ENCODE measurements around the gene FBXW9. TPM values are rescaled to one million over a fixed set of nuclear protein-coding genes. Genes with fewer than 3 reads are reported as not detected.
"Not testable (repeated sequence)": the region's sequence is repeated elsewhere in the genome, so short reads cannot be mapped to it uniquely, and the experiment has no call there.

Gene FBXW9
- 6.4 TPM for total RNA-seq

DNA sequence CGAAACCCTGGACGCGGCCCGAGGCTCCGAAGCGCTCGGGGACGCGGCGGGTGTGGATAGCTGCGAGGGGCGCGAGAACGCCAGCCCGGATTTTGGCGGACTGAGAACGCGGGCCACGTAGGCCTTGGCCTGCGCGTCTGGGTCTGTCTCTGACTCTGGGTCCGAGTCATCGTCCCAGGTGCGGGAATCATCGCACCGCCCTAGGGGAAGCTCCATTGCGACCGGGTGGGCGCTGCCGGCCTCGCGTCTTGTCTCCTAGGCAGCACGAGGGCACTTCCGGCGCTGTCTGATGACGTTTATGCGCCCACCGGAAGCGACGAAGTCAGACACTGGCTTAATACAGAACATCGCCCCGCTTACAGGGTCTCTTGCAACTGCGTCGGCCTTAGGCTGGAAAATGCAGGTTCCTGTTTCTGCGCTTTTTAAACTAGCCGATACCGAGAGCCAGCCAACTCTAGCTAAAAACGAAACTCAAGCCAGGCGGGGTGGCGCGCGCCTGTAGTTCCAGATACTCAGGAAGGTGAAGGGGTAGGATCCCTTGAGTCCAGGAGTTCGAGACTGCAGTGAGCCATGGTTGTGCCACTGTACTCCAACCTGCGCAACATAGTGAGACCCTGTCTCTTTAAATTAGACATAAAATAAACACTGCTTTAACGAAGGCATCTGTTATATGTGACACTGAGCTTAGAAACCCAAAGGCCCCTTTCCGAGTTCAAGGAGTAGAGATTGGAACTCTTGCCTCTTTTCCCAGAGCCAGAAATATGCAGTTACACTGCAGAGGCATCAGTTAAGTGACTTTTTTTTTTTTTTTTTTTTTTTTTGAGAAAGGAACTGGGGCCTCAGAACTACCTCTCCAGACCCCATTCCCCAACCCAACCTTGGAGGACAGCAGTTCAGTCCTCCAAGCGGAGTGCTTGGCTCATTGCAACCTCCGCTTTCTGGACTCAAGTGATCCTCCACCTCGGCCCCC is at the start of gene FBXW9:
Gene FBXW9, minus strand, starts transcription at position 266 of the 970 bp plus-strand sequence. Its CDS starts 50 bp downstream, at position 216.
- DNase-seq: peak; percentile 91

DNA sequence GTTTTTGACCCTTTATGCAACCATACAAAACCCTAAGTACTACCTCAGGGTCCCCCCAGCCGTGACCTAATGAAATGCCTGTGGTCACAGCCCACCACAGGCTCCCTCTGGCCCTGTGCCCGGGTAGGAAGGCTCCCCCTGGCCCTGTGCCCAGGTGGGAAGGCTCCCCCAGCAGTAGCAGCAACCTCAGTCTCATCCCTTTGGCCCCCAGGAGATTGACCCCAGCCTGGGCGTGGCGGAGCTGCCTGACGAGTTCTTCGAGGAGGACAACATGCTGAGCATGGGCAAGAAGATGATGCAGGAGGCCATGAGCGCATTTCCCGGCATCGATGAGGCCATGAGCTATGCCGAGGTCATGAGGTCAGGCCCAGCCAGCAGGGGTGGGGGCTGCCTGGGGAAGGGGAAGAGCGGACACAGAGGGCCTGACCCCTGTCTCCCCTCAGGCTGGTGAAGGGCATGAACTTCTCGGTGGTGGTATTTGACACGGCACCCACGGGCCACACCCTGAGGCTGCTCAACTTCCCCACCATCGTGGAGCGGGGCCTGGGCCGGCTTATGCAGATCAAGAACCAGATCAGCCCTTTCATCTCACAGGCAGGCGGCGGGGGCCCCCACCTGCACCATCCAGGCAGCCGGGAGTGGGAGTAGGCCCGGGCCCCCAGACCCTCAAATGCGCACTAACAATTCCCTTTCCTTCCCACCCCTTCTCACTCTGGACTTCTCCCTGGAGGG is 48.9 kb upstream of the FBXW9 start:
- no peak for DNase-seq

DNA sequence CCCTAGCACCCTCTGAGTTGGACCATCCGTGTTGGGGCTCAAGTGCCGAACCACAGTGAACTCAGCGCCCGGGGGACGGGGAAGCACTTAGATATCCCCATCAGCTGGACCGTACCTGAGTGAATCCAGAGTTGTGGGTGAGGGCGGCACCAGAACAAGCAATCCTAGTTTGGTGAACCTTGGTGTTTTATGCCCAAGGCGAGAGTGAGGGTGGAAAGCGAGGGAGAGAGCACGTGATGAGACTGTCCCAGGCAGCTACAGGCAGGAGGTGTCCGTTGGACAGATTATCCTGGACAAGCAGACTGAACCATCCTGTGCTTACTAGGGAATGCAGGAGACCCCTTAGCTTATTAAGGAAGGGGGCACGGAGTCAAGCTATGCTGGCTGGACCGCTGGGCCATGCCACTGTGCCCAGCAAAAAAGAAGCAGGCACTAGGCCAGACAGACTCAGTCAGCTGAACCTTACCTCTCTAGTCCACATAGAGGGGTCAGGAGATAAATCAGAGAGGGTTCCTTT is 41.5 kb upstream of the FBXW9 start:
- DNase-seq: no peak

DNA sequence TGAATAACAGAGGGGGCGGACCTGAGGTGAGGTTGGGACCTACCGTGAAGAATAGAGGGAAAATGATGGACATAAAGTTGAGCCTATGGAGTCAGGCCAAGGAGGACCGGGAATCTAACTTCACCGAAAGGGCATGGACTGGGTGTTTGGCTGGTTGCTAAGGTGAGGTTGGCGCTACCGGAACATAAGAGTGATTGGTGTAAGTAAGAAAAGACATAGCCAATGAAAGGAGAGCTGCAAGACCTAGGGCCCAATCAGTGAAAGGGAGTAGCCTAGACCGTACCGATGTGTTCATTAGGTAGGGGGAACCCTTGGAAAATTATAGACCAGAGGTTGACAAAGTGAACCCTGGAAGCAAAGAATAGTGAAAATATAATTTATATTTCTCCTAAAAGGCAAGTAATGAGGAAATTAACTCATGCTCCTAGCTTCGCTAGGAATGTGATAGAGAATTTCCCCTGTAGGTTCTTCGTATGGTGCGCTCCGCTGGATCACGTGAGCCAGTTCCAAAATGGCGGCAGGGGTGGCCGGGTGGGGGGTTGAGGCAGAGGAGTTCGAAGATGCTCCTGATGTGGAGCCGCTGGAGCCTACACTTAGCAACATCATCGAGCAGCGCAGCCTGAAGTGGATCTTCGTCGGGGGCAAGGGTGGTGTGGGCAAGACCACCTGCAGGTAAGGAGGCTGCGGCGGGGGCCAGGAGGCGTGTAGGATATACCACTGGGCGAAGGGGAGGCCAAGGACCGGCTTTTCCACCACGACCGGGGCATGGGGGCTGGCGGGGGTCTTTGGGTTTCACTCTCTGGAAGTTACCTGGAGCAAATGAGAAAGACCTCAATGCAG is 40.8 kb upstream of the FBXW9 start, which contains the start of gene GET3:
Gene GET3, plus strand, starts transcription at position 503 of the 840 bp plus-strand sequence. Its CDS starts 9 bp downstream, at position 512.
- DNase-seq: peak; percentile 94

DNA sequence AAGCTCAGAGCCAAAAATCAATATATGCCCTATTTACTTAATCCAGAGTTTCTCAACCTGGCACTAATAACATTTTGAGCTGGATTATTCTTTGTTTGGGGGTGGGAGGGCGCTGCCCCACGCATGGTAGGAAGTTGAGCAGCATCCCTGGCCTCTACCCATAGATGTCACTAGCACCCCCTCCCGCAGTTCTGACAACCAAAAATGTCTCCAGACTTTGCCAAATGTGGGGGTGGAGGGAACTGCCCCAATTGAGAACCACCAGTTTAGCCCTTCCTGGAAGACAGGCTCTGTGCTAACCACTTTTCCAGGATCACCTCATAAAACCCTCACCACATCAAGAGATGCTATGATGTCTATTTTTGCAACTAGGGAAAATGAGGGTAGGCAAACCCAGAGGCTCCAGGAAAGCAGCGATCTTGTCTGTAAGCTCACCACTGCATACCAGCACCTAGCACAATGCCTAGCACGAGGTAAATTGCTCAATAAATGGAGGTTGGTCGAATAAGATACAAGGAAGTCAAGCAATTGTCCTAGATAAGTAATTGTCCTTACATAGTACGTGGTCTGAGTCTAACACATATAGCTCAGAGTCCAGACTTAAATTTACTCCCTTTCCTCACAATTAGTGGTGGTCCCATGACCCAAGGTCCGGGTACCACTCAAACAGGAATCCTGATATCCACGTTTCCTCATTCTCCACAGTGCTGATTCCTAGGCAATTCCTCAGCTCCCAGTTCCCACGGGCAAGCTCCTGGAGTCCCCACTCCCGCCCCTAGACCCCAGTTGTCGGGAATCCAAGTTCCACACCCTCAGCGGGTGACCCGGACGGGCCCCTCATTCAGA is 37.2 kb upstream of the FBXW9 start:
- DNase-seq: no peak

DNA sequence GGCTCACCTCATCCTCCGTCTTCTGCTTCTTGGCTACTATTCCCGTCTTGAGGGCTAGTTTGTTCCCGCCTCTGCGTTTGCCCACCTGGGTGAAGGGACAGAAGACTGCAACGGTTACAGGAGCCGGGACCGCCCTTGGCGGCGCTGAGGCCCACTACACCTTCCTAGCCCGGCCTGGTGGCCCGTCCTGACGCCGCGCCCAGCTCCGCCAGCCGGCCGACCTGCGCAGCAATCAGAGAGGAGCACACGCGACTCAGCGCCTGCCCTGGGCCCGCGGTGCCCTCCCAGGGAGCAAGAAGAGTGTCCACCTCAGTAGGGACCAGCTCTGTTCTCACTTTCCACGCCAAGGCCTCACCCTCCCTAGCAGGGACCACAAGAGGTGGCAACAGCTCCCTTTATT is 34.9 kb upstream of the FBXW9 start:
- no peak for DNase-seq

DNA sequence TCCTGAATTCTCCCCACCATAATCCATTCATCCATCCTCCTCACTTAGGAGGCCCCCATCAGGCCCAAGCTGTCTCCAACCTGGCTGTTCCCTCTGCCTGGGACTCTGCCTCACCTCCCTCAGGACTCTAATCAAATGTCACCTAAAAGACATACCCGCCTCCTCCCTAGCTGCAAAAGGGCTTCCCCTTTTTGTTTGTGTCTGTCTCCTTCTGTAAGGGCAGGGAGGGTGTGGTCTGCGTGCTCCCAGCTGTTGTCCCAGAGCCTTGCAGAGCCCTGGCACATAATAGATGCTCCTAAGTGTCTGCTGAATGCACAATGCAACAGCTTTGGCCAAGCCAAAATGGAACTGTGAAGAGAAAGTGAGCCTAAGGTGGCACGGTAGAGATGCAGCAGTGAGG is 33.6 kb upstream of the FBXW9 start:
- no peak for DNase-seq

DNA sequence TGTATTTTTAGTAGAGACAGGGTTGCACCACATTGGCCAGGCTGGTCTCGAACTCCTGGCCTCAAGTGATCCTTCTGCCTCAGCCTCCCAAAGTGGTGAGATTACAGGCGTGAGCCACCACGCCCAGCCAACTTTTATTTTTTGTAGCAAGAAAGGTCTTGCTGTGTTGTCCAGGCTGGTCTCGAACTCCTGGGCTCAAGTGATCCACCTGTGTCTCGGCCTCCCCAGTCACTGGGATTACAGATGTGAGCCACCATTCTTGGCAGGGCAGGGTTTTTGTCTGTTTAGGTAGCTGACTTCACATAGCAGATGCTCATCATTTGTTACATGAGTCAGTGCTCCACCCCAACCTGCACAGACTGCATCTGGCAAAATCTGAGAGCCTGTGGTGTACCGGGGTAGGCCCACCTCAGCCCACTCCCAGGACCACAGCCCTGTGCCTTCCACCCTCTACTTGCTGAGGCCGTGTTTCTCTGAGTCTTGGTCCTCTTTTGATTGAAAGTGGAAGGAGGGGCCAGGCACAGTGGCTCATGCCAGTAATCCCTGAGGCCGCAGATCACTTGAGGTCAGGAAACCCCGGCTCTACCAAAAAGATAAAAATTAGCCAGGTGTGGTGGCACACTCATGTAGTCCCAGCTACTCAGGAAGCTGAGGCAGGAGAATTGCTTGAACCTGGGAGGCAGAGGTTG is 31.5 kb upstream of the FBXW9 start:
- no peak for DNase-seq

DNA sequence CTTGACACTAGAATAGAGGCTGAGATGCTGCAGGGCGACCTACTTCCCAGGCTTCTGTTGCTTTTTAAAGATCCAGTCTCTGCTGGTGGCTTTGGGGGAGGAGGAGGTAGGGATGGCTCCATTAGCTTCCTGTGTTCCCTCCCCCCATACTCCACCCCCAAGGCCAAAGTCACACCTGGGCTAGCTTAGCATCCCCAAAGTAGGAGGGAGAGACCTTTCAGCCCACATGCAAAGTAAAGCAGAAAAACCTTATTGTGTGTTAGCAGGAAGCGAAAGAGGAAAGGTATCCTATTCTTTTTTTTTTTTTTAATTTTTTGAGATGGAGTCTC is 30.5 kb upstream of the FBXW9 start:
- no peak for DNase-seq

DNA sequence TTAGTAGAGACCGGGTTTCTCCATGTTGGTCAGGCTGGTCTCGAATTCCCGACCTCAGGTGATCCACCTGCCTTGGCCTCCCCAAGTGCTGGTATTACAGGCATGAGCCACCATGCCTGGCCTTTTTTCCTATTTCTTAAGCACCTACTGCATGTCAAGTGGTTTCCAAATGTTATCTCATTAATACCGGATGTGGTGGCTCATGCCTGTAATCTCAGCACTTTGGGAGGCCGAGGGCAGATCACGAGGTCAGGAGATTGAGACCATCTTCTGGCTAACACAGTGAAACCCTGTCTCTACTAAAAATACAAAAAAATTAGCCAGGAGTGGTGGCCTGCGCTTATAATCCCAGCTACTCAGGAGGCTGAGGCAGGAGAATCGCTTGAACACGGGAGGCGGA is 29.2 kb upstream of the FBXW9 start:
- DNase-seq: not testable (repeated sequence)

DNA sequence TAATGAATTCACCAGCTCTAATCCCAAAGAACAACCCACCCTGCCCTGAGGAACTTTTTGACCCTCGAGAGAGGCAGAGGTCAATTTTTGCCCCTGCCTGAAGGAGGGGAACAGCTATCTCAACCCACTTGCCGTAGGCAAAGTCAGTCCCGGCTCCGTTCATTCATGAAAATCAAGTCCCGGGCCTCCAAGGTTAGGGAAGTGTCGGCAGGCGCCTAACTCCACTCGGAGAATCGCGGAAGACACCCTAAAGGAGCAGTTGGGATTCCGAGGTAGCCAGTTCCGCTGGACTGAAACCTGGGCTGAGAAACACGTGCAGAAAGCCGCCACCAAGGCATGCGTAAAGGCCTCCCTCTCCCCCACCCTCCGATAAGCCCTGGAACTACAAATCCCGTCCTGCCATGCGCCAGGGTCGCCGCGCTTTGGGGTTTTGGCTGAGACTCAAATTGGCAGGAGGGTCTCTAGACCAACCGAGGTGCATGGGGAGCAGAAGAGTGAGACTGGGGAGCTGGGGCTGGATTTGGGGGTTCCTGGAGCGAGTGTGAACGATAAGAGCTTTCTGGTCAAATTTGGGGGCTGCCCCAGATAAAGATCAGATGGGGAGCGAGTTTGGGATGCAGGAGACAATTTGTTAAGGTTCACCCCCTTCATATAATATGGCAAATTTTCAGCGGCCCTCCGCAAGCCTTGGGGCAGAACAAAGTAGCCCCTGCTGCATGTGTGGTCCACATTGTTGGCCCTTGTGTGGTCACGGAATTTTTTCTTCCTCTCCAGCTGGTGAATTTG is 27.4 kb upstream of the FBXW9 start, which contains the start of gene TNPO2:
Gene TNPO2, minus strand, starts transcription at position 292 of the 786 bp plus-strand sequence. CDS start 2,955 bp downstream, outside the sequence.
- DNase-seq: peak; percentile 30

DNA sequence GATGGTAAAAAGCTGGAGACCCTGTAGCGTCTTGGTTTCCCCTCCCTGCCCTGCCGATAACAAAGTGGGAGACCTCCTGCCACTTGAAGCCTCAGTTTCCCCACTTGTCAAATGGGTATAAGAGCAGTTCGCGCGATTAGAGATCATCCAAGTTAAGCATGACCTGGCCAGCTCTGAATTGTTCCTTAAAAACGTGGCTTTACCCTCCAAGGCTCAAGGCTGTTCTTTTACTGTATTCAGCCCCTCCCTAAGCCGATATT is 26.9 kb upstream of the FBXW9 start:
- DNase-seq: no peak

DNA sequence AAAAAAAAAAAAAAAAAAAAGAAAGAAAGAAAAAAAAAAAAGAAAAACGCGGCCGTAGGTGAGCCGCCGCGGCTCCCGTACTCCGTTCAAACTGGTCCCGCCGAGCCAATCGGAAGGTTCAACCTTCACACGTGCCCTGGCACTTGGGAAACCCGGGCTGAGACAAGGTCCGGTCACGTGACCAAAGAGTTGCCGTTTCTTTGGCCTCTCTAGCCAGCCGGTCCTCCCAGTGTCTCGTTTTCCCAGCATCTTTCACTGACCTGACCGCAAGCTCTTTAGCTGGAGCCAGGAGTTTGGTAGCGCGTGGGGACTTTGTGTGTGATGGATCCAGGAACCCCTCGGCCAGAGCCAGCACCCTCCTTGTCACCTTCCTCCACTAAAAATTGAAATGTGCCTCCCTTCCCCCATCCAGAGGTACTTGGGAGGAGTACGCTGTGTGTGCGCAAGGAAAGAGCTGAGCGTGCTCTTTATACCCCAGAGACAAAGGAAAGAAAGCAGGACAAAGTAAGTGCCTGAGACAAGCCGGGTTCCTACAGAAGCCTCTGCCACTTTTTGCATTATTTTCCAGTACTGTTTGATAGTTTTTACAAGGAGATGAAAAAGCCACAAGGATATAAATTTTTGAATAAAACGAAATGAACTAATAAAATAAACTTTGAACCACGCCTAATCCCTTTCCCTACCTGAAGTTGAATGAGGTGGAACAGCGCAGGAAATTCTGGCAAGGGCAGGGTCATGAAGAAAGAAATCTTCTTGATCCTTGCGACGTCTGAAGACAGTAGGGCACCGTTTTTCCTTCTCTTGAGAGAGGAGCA is 26.3 kb upstream of the FBXW9 start:
- DNase-seq: peak; percentile 91

DNA sequence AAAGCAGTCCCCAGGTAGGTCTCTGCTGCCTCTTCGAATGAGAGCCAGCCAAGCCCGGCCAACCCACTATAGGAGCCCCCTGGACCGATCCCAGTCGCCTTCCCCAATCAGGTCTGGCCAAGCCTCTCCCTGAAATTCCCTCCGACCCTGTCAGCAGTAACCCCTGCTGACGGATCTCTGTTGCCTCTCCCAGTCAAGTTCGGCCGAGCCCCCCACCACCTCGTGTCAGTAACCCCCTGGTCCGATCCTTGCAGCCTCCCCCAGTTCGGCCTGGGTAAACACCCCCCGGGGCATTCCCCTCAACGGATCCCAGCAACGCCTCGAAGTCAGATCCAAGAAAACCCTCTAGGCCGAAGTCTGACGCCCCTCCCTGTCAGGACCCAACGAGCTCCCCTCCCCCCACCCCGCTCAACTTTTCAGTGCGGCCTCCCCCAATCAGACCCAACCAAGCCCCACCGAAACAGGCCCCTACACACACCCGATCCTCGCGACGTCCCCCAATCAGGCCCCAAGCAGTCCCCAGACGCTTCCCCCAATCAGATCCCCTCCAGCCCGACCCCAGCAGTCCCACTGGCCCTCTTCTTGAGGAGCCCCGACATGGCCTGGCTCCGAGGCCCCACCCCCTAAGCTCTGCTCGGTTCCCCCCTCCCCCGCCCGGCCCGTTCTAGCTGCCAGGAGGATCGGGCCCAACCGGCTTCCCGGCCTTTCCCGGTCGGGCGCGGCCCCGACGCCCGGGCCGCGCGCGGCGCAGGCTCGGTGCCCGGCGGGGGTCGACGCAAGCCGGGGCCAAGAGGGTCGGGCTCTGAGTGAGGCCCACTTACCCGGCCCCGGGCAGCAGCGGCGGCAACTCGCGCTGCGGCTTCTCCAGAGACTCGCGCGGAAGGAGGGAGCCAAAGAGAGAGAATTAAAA is 25.5 kb upstream of the FBXW9 start:
- DNase-seq: peak; percentile 45

DNA sequence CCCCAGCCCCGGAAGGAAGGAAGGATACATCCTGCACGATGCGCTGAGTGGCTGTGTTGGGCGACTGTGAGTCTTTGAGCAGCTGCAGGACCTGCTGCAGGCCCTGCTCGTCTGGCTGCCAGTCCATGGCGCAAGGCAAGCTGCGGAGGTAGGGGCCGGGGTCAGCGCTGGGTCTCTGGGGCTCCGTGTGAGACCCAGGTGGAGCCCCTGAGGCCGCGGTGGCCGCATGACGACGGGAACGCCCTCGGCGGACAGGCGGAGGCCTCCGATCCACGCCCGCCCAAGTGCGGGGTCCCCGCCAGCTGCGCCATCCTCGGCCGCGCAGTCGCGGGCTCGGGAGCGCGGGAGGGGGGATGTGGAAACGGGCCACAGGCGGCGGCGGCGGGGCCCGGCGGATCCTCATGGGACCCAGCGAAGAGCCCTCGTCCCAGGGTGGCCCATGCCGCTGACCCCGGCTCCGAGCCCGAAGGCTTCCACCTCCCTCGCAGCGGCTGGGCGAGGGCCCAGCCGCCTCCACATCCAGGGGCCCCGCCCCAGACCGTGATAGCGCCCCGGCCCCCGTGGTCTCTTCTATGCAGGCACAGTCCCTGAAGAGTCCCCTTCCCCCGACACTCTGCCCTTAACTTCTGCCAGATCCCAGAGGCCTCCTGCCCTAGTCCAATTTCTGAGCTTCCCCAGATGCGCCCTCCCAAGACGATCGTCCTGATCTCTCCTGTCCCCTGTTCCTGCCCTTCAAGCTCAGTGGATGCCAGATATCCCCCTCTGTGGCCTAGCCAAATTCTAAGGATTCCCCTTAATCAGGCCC is 24.6 kb upstream of the FBXW9 start:
- DNase-seq: no peak

DNA sequence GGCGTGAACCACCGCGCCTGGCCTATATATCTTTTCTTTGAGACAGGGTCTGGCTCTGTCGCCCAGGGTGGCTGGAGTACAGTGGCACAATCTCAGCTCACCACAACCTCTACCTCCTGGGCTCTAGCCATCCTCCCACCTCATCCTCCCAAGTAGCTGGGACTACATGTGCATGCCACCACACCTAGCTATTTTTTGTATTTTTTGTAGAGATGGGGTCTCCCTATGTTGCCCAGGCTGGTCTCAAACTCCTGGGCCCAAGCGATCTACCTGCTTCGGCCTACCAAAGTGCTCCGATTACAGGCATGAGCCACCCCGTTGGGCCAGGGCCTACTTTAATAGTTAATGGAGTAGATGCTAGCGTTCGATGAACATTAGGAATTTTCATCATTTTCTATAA is 23.9 kb upstream of the FBXW9 start:
- DNase-seq: no peak

DNA sequence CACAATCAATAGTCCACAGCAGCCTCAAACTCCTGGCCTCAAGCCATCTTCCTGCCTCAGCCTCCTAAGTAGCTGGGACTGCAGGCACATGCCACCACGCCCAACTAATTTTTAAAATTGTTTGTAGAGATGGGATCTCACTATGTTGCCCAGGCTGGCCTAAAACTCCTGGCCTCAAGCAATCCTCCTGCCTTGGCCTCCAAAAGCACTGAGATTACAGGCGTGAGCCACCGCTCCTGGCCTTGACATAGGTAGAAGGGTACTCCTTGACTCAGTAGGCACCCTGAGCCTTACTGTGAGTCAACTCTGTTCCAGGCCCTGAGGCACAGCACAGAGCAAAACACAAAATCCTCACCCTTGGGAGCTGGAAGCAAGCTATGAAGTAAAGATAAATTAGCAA is 19.5 kb upstream of the FBXW9 start:
- no peak for DNase-seq
